Glomerular endothelial cell (primary cell): ENCODE measurements around the gene SELE. TPM values are rescaled to one million over a fixed set of nuclear protein-coding genes. Genes with fewer than 3 reads are reported as not detected.

ENCODE experiments used
- DNase-seq: peaks from one replicate; pipeline ENCODE4 v3.0.0-alpha.2; 2011; ENCODE audit warnings: low read depth, low spot score; ENCODE audit errors: extremely low read depth
- total RNA-seq: library from RNA; depleted of rRNA; stranded (reverse); fragments of >200 nt; gene quantifications from 2 replicates; pipeline ENCODE4 v1.2.3, GENCODE V29; 2015

Gene SELE
- total RNA-seq: 5.7 and 52.6 TPM in 2 replicates

GRCh38 chr1:169733924-169734323 lies at the start of gene SELE:
Gene SELE, minus strand, starts transcription at chr1:169734079. Its CDS starts 467 bp downstream, at chr1:169733612.
- DNase-seq: no peak

- DNase-seq: no peak
Measured at GRCh38 chr1:169782596-169782995, 48.7 kb upstream of the SELE start.

GRCh38 chr1:169779970-169780369 lies 46.1 kb upstream of the SELE start:
- DNase-seq: no peak

GRCh38 chr1:169779150-169779549 lies 45.3 kb upstream of the SELE start:
- no peak for DNase-seq

- no peak for DNase-seq
Measured at GRCh38 chr1:169776440-169776839, 42.6 kb upstream of the SELE start.

- DNase-seq: no peak
Measured at GRCh38 chr1:169768161-169768560, 34.3 kb upstream of the SELE start.

GRCh38 chr1:169765580-169766331 lies 31.9 kb upstream of the SELE start:
- no peak for DNase-seq

- DNase-seq: no peak
Measured at GRCh38 chr1:169764919-169765318, 31.0 kb upstream of the SELE start.

- no peak for DNase-seq
Measured at GRCh38 chr1:169762699-169763098, 28.8 kb upstream of the SELE start.

GRCh38 chr1:169759038-169759437 lies 25.2 kb upstream of the SELE start:
- DNase-seq: no peak

GRCh38 chr1:169753549-169753948 lies 19.7 kb upstream of the SELE start:
- no peak for DNase-seq

GRCh38 chr1:169750041-169750440 lies 16.2 kb upstream of the SELE start:
- no peak for DNase-seq

GRCh38 chr1:169746550-169746949 lies 12.7 kb upstream of the SELE start:
- DNase-seq: no peak

GRCh38 chr1:169745015-169745861 lies 11.4 kb upstream of the SELE start:
- no peak for DNase-seq

GRCh38 chr1:169741666-169742394 lies 8.0 kb upstream of the SELE start:
- no peak for DNase-seq

- peak; percentile 62 for DNase-seq
Measured at GRCh38 chr1:169739980-169740379, 6.1 kb upstream of the SELE start.

- DNase-seq: no peak
Measured at GRCh38 chr1:169731446-169731845, 2.4 kb downstream of the SELE start.

- no peak for DNase-seq
Measured at GRCh38 chr1:169729991-169730390, 3.9 kb downstream of the SELE start.

- no peak for DNase-seq
Measured at GRCh38 chr1:169727307-169727706, 6.6 kb downstream of the SELE start.

- DNase-seq: no peak
Measured at GRCh38 chr1:169726851-169727250, 7.0 kb downstream of the SELE start.

- DNase-seq: no peak
Measured at GRCh38 chr1:169725930-169726329, 7.9 kb downstream of the SELE start.
